Pancreas (tissue), 10 donors: ENCODE results near the gene TAAR8. TPM values are rescaled to one million over a fixed set of nuclear protein-coding genes. Genes with fewer than 3 reads are reported as not detected.
"Not testable (repeated sequence)": the region's sequence is repeated elsewhere in the genome, so short reads cannot be mapped to it uniquely, and the experiment has no call there.

ENCODE experiments used
- ATAC-seq, 4 donors: fragments of 200-7000 bp; cut with Tn5 transposase; one replicate each; pipeline versions ENCODE4 v1.8.0 to v1.9.1; 2020; ENCODE audit warnings: mild to moderate bottlenecking in 4 of 4, moderate library complexity in 4 of 4
- DNase-seq, 6 donors: peaks; one replicate each; pipeline ENCODE4 v3.0.0-alpha.2; 2020
- FAIRE-seq: peaks from 2 replicates; lab custom pipeline; 2012; peaks lifted over from hg19 to GRCh38; lab: Jason Lieb, UNC
- H3K27ac ChIP-seq, 4 donors: fragments of 200-600 bp; sonication (generic); 1 replicate in 3 of 4; 2 replicates in 1 of 4; pipeline versions ENCODE4 v1.5.0 to v1.8.0; 2020
- H3K27me3 ChIP-seq, 4 donors: fragments of 200-600 bp; one replicate each; pipeline ENCODE4 v1.8.0; 2021
- H3K36me3 ChIP-seq, 3 donors: fragments of 200-600 bp; sonication (generic) in 1 of 3; one replicate each; pipeline versions ENCODE4 v1.5.0 to v1.8.0; 2020 to 2021
- H3K4me1 ChIP-seq, 3 donors: fragments of 200-600 bp; one replicate each; pipeline ENCODE4 v1.8.0; 2021
- H3K4me3 ChIP-seq, 4 donors: fragments of 200-600 bp; sonication (generic) in 2 of 4; one replicate each; pipeline versions ENCODE4 v1.5.0 to v1.8.0; 2020 to 2021
- H3K9me3 ChIP-seq, 4 donors: fragments of 200-600 bp; one replicate each; pipeline ENCODE4 v1.8.0; 2021
- CTCF ChIP-seq, 4 donors: fragments of 200-600 bp; sonication (generic) in 3 of 4; IDR thresholded peaks; one replicate each; pipeline versions ENCODE4 v1.5.0 to v1.8.0; 2021; ENCODE audit warnings: antibody characterized with exemption in 4 of 4
- whole genome bisulfite sequencing, 2 donors: extraction: QIAGEN DNeasy Blood & Tissue Kit; methylation state at CpG; one replicate each; pipeline ENCODE4 v1.1.7; 2013; 5-methylcytosine and 5-hydroxymethylcytosine counted together
- intact Hi-C, 3 donors: fragments of 100-400 bp; cut with DNase I; formaldehyde crosslinking; loops; one replicate each; pipeline versions ENCODE4 v1.11.1 to v1.14.2; 2022
- polyA plus RNA-seq, 2 donors: library from polyadenylated mRNA; stranded (reverse); fragments of 200-250 nt; gene quantifications; one replicate each; pipeline ENCODE4 v1.2.3, GENCODE V29; 2013
- total RNA-seq, 6 donors: library from RNA; stranded (reverse); fragmentation: NEBNext Ultra II Directional in 4 of 6; extraction: Animal tissue kit (Norgen Biotek cat#: 25700) in 4 of 6; gene quantifications; one replicate each; pipeline versions ENCODE4 v1.2.1 to v1.2.4, GENCODE V29; 2021 to 2023
- donor health status: healthy with polysubstance abuse.
- donor health status: DM: no; HTN: no; CAD: no; lungs with moderate emphysema.
- donor health status: DM: no; HTN: no; CAD: no.
- donor health status: control.
- donor health status: control.
- donor health status: Bipolar disorder and iron deficiency.
- donor health status: DM: yes; HTN: yes; CAD: no.
- donor health status: DM: no; HTN: no; CAD: no.
- donor health status: DM: no; HTN: no; CAD: no.
- donor health status: DM: yes; HTN: yes; CAD: no.

Gene TAAR8
- total and polyA plus RNA-seq, 8 donors, result not detected

GRCh38 chr6:132592855-132593254, 40.4 kb downstream of the TAAR8 start:
- WGBS, 2 donors, result 84 to 93% methylated on average over 2 of the region's 2 CpGs
- H3K9me3 ChIP-seq, result no peaks in the 10 kb centered on the region
- no peak for FAIRE-seq
- no peak for ATAC-seq
- no peak for DNase-seq
- TF ChIP-seq CTCF (IDR thresholded peaks at IDR 0.05), result no peak
- no peak overlapping the region for H3K27ac ChIP-seq
- H3K36me3 ChIP-seq, result no peaks in the 10 kb centered on the region
- peaks cover 0 to 12% (median 0%) of the 10 kb centered on the region in 3 donors for H3K4me1 ChIP-seq
- no peak overlapping the region for H3K4me3 ChIP-seq
- intact Hi-C loops, result no loop called here
- H3K27me3 ChIP-seq, result peaks cover 0 to 10% (median 0%) of the 10 kb centered on the region in 4 donors

- FAIRE-seq, result no peak
- intact Hi-C loops, result no loop called here
- peaks cover 0 to 10% (median 0%) of the 10 kb centered on the region in 4 donors for H3K27me3 ChIP-seq
- no peak for TF ChIP-seq CTCF (IDR thresholded peaks at IDR 0.05)
- no peaks in the 10 kb centered on the region for H3K4me1 ChIP-seq
- H3K36me3 ChIP-seq, result no peaks in the 10 kb centered on the region
- no peak overlapping the region for H3K4me3 ChIP-seq
- H3K9me3 ChIP-seq, result no peaks in the 10 kb centered on the region
- DNase-seq, result no peak
- 25 to 56% methylated on average over 6 of the region's 6 CpGs for WGBS, 2 donors
- peak in 1 of 4 donors; percentile 74 for ATAC-seq
- H3K27ac ChIP-seq, result no peak overlapping the region
Observed at GRCh38 chr6:132596201-132596600, 43.7 kb downstream of the TAAR8 start.

DNA sequence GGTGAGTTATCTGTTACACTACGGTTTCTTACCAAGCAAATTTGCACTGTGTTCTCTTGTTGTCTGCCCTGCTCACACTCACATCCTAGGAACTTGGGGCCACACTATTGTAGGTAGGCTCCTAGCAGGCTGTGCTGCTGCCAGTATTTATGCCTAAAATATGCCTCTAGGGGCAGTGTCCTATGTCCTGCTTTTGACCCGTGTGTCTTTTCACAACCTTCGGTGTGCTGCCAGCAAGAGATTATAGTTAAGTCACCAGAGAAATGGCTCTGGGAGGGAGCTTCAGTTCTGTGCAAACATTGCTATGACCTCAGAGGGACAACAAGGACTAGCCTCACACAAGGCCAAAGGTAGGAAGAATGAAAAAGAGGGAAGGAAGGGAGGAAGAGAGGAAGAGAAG, 46.0 kb downstream of the TAAR8 start:
- Histone ChIP-seq H3K27me3 (peaks cover 0 to 10% (median 0%) of the 10 kb centered on the region in 4 donors), H3K4me3 (no peak overlapping the region), H3K4me1 (no peaks in the 10 kb centered on the region), H3K36me3 (no peaks in the 10 kb centered on the region), H3K9me3 (no peaks in the 10 kb centered on the region), H3K27ac (no peak overlapping the region)
- DNase-seq, result no peak
- ATAC-seq, result peak; percentile 50 to 77 (median 70)
- 26 to 37% methylated on average over 3 of the region's 3 CpGs for WGBS, 2 donors
- FAIRE-seq, result no peak
- intact Hi-C loops, result no loop called here
- peak in 2 of 4 donors; percentile 12 to 17 for TF ChIP-seq CTCF (IDR thresholded peaks at IDR 0.05)

- DNase-seq, H3K9me3 ChIP-seq, ATAC-seq, FAIRE-seq, intact Hi-C loops, H3K4me3 ChIP-seq, H3K4me1 ChIP-seq, H3K36me3 ChIP-seq, H3K27me3 ChIP-seq, H3K27ac ChIP-seq: not testable (repeated sequence)
Observed at GRCh38 chr6:132600900-132601299, 48.4 kb downstream of the TAAR8 start.

Other genes starting within 250 kb of the TAAR8 start
- 10 to 100 TPM in 1 of 6 donors, 1 to 10 TPM in 1, under 1 TPM in 4; 0.32 to 13.9 (median 0.78) TPM for gene MOXD1, start 151.2 kb upstream of the TAAR8 start, total RNA-seq
- gene MOXD1, start 151.2 kb upstream of the TAAR8 start, polyA plus RNA-seq, result under 1 TPM; 0.30 to 0.52 TPM
- 10 to 100 TPM; 12.2 to 33.0 (median 15.7) TPM for gene STX7, start 39.6 kb upstream of the TAAR8 start, total RNA-seq
- gene STX7, start 39.6 kb upstream of the TAAR8 start, polyA plus RNA-seq, result 1 to 10 TPM; 5.1 to 7.8 TPM
- gene TAAR9, start 14.4 kb upstream of the TAAR8 start, total RNA-seq, result not detected
- gene TAAR9, start 14.4 kb upstream of the TAAR8 start, polyA plus RNA-seq, result not detected
- gene TAAR6, start 17.6 kb downstream of the TAAR8 start, total RNA-seq, result not detected
- not detected for gene TAAR6, start 17.6 kb downstream of the TAAR8 start, polyA plus RNA-seq
- gene TAAR5, start 37.1 kb downstream of the TAAR8 start, total RNA-seq, result not detected
- gene TAAR5, start 37.1 kb downstream of the TAAR8 start, polyA plus RNA-seq, result not detected
- gene TAAR2, start 71.6 kb downstream of the TAAR8 start, total RNA-seq, result not detected
- gene TAAR2, start 71.6 kb downstream of the TAAR8 start, polyA plus RNA-seq, result not detected
- gene TAAR1, start 106.5 kb downstream of the TAAR8 start, total RNA-seq, result not detected
- gene TAAR1, start 106.5 kb downstream of the TAAR8 start, polyA plus RNA-seq, result under 1 TPM in 1 of 2 donors, not detected in 1; 0.33 TPM
- gene VNN1, start 161.4 kb downstream of the TAAR8 start, total RNA-seq, result 1 to 10 TPM in 3 of 6 donors, under 1 TPM in 3; 0.13 to 4.7 (median 1.0) TPM
- 1 to 10 TPM in 1 of 2 donors, under 1 TPM in 1; 0.82 to 1.6 TPM for gene VNN1, start 161.4 kb downstream of the TAAR8 start, polyA plus RNA-seq
- 1 to 10 TPM in 3 of 6 donors, under 1 TPM in 3; 0.63 to 9.6 (median 1.7) TPM for gene VNN2, start 205.2 kb downstream of the TAAR8 start, total RNA-seq
- 1 to 10 TPM in 1 of 2 donors, under 1 TPM in 1; 0.72 to 1.2 TPM for gene VNN2, start 205.2 kb downstream of the TAAR8 start, polyA plus RNA-seq
- 1 to 10 TPM; 4.4 to 9.9 (median 7.2) TPM for gene SLC18B1, start 246.0 kb downstream of the TAAR8 start, total RNA-seq
- 10 to 100 TPM in 1 of 2 donors, 1 to 10 TPM in 1; 5.5 to 10.9 TPM for gene SLC18B1, start 246.0 kb downstream of the TAAR8 start, polyA plus RNA-seq